Activated T-helper 1 cell treated with anti-CD3 and anti-CD28 coated beads, Interleukin-2, amount 50 U/mL, for 16 hours (primary cell): Measurements from ENCODE around the gene SNX17.

Experiments
- DNase-seq, 2 donors: peaks; one replicate each; pipeline ENCODE4 v3.0.0-alpha.2; 2020; ENCODE audit warnings: low read depth in 1 of 2, low spot score in 1 of 2

SNX17 gene

GRCh38 chr2:27363933-27364332 lies 6.5 kb upstream of the SNX17 start:
- DNase-seq: no peak

- DNase-seq: no peak
Observed at GRCh38 chr2:27369471-27370025, 868 bp upstream of the SNX17 start.

GRCh38 chr2:27370816-27371620 lies 602 bp downstream of the SNX17 start:
- DNase-seq: no peak

DNA sequence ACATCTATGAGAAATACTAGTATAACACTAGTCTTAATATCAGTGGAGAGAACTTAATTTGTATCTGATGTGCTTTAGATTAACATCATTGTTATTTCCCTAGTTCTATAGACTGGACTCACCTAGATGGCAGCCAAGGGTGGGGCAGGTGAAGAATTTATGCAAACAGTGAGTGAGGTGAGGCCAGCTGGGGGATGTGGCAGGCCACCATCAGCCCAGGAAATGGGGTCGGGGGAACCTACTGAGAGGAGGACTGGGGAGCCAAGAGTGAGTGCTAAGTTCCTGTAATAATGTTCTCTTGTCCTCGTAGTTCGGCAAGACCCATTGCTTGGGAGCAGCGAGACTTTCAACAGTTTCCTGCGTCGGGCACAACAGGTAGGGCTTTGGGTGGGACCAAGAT lies 2.5 kb downstream of the SNX17 start:
- DNase-seq: no peak

DNA sequence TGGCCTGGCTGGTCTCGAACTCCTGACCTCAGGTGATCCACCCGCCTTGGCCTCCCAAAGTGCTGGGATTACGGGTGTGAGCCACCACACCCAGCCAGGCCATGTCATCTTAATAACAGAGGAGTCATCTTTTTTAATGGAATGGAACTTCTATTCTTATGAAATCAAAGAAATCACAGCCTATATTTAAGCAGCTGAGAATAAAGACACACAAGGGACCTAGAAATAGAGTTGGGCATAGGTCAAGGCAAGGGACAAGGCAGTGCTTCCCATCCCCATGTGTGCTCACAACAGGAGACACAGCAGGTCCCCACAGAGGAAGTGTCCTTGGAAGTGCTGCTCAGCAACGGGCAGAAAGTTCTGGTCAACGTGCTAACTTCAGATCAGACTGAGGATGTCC lies 3.2 kb downstream of the SNX17 start:
- DNase-seq: no peak

DNA sequence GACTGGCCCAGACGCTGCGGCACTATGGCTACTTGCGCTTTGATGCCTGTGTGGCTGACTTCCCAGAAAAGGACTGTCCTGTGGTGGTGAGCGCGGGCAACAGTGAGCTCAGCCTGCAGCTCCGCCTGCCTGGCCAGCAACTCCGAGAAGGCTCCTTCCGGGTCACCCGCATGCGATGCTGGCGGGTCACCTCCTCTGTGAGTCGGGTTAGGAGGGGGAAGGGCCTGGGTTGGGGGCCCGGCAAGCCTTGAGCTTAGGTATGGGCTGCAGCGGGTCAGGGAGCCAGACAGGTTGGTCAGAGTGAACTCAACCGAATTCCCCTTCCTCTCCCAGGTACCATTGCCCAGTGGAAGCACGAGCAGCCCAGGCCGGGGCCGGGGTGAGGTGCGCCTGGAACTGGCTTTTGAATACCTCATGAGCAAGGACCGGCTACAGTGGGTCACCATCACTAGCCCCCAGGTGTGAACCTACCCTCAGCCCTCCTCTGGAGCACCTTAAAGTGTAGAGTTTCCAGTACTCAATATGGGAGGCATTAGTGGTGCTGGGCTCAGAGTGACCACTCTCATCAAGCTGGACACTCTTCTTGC lies 5.2 kb downstream of the SNX17 start:
- DNase-seq: no peak

GRCh38 chr2:27376151-27376865 lies 5.9 kb downstream of the SNX17 start:
- DNase-seq: no peak

GRCh38 chr2:27376866-27377617 lies 6.6 kb downstream of the SNX17 start:
- DNase-seq: no peak

GRCh38 chr2:27377618-27378095 lies 7.2 kb downstream of the SNX17 start:
- no peak for DNase-seq

GRCh38 chr2:27378096-27378808 lies 7.8 kb downstream of the SNX17 start:
- no peak for DNase-seq

- no peak for DNase-seq
Observed at GRCh38 chr2:27378809-27379290, 8.4 kb downstream of the SNX17 start.

GRCh38 chr2:27379383-27379835 lies 9.0 kb downstream of the SNX17 start:
- DNase-seq: no peak

DNA sequence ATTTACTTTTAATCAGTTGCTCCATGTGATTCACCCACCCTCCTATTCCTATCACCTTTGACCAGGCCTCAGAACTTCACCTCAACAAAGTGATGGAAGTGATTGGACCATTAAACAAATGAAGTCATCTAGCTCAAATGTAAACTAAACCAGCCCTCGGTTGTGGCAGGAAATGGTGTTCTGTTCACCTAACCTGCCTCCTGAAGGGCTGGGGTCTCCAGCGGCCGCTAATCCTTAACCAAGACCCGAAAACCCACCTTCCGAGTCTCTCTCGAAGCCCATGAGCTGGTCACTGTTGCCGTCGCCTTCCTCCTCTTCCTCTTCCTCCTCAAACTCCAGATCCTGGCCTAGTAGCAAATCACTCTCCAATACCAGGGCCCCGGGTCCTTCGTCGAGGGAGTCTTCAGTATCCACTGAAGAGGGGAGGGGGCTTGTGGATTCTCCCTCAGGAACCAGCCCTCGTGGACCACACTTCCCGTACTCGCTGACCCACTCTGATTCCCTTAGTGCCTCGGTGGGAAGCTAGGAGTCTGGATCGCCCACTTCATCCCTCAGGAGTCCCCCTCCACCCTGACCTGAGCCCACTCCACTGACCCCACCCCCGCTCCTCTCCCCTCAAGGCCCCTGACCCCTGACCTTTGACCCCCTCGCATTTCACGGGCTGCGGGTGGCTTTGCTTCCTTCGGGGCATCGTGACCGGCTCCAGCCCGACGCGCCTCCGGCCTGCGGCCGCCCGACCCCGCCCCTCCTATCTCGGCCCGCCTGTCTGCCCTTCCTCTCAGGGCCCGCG lies 9.6 kb downstream of the SNX17 start:
- peak in 1 of 2 donors; percentile 37 for DNase-seq

DNA sequence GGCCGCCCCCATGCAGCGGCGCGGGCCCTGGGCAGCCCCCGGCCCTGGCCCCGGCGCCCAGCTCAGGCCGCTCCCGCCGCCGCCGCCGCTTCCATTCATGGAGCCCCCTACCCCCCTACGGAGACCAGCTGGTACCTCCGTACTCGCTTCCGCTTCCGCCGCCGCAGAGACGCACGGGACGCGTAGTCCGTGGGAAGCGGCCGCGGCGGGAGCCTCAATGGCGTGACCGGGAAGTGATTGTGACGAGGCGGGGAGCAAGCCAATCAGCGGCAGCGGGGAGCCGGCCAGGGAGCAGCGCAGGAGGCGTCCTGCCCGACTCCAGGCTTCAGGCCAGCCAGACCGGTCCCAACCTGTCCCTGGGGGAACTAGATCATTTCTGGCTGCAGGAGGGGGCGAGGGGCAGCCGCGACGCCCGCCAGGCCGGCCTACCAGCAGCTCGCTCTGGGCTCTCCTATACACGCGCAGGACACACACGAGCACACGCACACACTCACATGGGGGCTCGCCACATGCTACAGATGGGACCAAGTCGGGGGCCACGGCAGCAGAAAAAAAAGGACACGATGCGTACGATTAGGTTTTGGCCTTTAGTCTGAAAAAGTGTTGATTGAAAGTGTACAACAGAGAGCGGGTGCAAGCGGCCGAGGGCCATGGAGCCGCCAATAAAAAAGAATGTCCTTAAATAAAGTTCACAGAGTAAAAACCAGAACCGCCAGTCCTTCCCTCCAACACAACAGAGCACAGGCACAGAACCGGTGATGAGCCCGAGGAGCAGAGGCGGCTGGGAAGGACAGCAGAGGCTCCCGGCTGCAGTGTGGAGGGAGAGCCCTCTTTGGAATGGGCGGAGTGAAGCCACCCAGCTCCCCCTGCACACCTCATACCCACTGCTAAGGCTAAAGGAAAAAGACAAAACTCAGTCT lies 10.5 kb downstream of the SNX17 start, which contains the start of gene ZNF513:
Gene ZNF513 (minus strand): TSS at position 109 of the 920 bp plus-strand sequence. CDS start 208 bp downstream, outside the sequence.
- peak; percentile 77 to 79 for DNase-seq

GRCh38 chr2:27381577-27382181 lies 11.3 kb downstream of the SNX17 start:
- no peak for DNase-seq

DNA sequence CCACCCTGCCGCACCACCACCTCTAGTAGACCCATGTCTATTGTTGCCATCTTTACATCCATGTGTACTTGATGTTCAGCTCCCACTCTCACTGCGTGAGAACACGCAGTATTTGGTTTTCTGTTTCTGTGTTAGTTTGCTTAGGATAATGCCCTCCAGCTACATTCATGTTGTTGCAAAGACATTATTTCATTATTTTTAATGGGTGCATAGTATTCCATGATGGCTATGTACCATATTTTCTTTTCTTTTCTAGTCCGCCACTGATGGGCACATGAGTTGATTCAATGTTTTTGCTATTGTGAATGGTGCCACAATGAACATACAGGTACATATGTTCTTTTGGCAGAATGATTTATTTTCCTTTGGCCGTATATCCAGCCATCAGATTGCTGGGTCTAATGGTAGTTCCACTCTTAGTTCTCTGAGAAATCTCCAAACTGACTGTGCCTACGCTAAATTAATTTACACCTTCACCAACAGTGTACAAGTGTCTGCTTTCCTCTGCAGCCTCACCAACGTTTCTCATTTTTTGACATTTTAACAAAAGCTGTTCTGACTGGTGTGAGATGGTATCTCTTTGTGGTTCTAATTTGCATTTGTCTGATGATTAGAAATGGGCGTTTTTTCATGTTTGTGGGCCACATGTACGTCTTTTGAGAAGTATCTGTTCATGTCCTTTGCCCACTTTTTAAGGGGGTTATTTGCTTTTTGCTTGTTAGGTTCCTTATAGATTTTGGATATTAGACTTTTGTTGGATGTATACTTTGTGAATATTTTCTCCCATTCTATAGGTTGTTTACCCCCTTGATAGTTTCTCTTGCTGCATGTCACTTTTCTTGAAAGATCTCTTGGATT lies 20.6 kb downstream of the SNX17 start:
- no peak for DNase-seq

DNA sequence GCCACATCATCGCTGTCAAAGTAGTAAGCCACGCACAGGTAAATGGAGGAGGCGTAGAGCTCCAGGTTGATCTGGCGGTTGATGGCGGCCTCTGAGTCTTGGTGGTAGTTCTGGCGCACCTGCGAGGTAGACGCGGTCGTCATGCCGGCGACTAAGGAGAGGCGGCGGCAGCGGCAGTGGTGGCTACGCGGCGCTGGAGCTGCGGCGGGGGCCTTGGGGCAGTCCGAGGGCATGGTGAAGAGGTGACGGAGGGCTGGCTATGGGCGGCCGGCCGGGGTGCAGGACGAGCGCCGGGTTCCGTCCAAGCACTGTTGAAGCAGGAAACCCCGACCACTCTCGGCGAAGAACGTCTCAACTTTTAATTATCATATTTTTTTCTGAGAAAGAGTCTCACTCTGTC lies 22.8 kb downstream of the SNX17 start:
- DNase-seq: no peak
